Type B pancreatic cell (in vitro differentiated cells): Measurements from ENCODE around the gene GGTA1. TPM values are rescaled to one million over a fixed set of nuclear protein-coding genes. Genes with fewer than 3 reads are reported as not detected.

ENCODE experiments used
- DNase-seq: peaks from one replicate; pipeline ENCODE4 v3.0.0; 2021; ENCODE audit warnings: mixed read lengths; ENCODE audit not compliant: unreplicated experiment; ENCODE audit errors: extremely low spot score
- H3K27ac Mint-ChIP-seq: 2 replicates; pipeline ENCODE4 v1.8.0; 2021; ENCODE audit warnings: mild to moderate bottlenecking, mixed read lengths
- H3K27me3 Mint-ChIP-seq: 2 replicates; pipeline ENCODE4 v1.8.0; 2021; ENCODE audit warnings: mixed read lengths
- H3K36me3 Mint-ChIP-seq: 2 replicates; pipeline ENCODE4 v1.8.0; 2021; ENCODE audit warnings: mixed read lengths
- H3K4me1 Mint-ChIP-seq: one replicate; pipeline ENCODE4 v1.8.0; 2021; ENCODE audit warnings: mixed read lengths; ENCODE audit not compliant: unreplicated experiment
- H3K4me3 Mint-ChIP-seq: 2 replicates; pipeline ENCODE4 v1.8.0; 2021; ENCODE audit warnings: mild to moderate bottlenecking, mixed read lengths
- H3K9me3 Mint-ChIP-seq: 2 replicates; pipeline ENCODE4 v1.8.0; 2021; ENCODE audit warnings: mixed read lengths
- long read RNA-seq: library from polyadenylated mRNA; unstranded; transcript quantifications from one replicate; pipeline ENCODE4 v2.0.0, GENCODE V29; 2020
- total RNA-seq: library from RNA; stranded (reverse); gene quantifications from 2 replicates; pipeline ENCODE4 v1.2.1, GENCODE V29; 2021; ENCODE audit warnings: low replicate concordance
- TF ChIP-seq, protein P1 (sequence below): fragments of 200-600 bp; sonication (generic); conservative IDR thresholded peaks from 2 replicates; pipeline ENCODE4 v1.5.0; 2021; ENCODE audit warnings: antibody characterized with exemption, mild to moderate bottlenecking

Gene GGTA1
- total RNA-seq: not detected in 2 replicates
- long read RNA-seq: 0 reads

DNA sequence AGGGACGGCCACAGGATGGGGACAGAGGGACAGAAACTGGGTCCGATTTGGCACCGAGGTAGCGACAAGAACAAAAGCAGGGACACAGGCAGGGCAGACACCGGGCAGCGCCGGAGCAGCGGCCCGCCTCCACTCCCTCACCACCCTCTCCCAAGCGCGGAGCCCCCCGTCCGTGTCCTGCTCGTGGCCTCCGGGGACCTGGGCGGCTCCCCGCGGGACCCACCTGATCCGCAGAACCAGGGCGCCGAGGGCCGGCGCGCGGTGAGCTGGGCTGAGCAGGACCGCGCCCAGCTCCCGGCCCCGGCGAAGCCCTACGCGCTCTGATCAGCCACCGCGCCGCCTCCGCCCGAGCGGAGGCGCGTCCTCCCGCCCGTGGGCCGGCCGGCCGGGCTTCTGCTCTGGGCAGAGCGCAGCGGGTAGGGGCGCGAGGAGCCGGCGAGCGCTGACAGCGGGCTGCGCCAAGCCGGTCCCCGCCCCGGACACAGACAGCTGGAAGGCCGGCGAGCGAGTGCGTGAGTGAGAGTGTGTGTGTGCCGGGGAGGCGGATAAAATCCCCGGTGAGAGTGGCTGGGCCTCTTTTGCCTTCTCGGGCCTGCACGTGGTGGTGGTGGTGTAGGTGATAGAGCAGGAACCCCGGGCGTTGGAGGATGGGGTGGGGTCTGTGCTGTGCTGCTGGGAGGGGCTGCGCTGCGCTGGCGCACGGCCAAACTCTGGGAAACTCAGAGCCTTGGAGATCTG, at the start of gene GGTA1:
Gene GGTA1 (minus strand): TSS at position 418 of the 738 bp plus-strand sequence. CDS start 31,922 bp downstream, outside the sequence.
- H3K36me3 Mint-ChIP-seq: no peaks in the 10 kb centered on the region
- TF ChIP-seq, protein P1, sequence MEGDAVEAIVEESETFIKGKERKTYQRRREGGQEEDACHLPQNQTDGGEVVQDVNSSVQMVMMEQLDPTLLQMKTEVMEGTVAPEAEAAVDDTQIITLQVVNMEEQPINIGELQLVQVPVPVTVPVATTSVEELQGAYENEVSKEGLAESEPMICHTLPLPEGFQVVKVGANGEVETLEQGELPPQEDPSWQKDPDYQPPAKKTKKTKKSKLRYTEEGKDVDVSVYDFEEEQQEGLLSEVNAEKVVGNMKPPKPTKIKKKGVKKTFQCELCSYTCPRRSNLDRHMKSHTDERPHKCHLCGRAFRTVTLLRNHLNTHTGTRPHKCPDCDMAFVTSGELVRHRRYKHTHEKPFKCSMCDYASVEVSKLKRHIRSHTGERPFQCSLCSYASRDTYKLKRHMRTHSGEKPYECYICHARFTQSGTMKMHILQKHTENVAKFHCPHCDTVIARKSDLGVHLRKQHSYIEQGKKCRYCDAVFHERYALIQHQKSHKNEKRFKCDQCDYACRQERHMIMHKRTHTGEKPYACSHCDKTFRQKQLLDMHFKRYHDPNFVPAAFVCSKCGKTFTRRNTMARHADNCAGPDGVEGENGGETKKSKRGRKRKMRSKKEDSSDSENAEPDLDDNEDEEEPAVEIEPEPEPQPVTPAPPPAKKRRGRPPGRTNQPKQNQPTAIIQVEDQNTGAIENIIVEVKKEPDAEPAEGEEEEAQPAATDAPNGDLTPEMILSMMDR: no peak
- peak within 1 kb of the TSS; percentile 62 for H3K27ac Mint-ChIP-seq
- H3K4me1 Mint-ChIP-seq: peaks cover 29% of the 10 kb centered on the region
- H3K27me3 Mint-ChIP-seq: peaks cover 70% of the 10 kb centered on the region
- H3K9me3 Mint-ChIP-seq: peaks cover 9% of the 10 kb centered on the region
- H3K4me3 Mint-ChIP-seq: peak within 1 kb of the TSS; percentile 90
- DNase-seq: peak; percentile 75

DNA sequence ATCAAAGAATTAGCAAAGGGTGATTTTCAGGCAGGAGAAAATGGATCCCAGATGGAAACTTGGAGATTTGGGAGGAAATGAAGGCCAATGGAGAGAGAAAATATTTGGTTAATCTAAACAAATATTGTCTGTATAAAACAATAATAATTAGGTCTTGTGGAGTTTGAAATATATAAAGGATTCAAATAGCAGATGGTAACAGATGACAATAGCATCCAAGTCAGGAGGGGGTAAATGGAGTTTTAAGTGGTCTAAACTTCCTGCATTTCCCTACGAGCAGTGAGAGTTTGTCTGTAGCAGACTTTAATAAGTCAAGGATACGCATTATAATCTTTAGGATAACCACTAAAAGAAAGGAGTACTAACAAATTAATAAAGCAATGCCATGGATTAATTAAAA, 49.0 kb upstream of the GGTA1 start:
- TF ChIP-seq, protein P1: no peak
- Mint-ChIP-seq H3K27ac (no peak overlapping the region), H3K36me3 (no peaks in the 10 kb centered on the region), H3K4me3 (no peak overlapping the region), H3K27me3 (peaks cover 4% of the 10 kb centered on the region), H3K9me3 (no peaks in the 10 kb centered on the region), H3K4me1 (peaks cover 14% of the 10 kb centered on the region)
- DNase-seq: no peak

DNA sequence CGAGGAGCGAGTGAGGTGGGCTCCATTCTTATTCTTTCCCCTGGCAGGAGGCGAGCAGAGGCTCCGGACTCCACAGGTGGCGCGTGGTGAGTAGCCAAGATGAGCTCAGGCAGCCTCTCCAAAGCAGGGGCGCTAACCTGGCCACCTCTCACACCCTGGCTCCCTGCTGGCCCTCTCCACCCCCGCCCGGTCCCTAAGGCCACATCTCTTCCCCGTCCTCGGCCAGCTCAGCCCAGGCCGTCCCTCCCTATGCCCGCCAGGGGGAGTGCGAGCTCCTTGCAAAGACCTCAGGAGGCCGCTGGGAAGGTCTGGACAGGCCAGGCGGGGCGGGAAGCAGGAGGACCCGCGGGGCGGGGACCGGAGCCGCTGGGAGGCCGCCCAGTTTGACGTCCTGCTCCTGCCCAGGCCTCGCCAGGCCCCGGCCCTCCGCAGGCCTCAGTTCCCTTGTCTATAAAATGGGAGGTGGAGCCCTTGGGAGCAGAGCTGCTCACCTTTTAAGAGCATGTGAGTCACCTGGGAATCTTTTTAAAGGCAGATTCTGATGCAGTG, 46.3 kb upstream of the GGTA1 start:
- Mint-ChIP-seq H3K27me3 (peaks cover 3% of the 10 kb centered on the region), H3K4me1 (peaks cover 10% of the 10 kb centered on the region), H3K27ac (no peak overlapping the region), H3K36me3 (no peaks in the 10 kb centered on the region), H3K4me3 (no peak overlapping the region), H3K9me3 (no peaks in the 10 kb centered on the region)
- peak; percentile 96 for DNase-seq
- TF ChIP-seq, protein P1: peak; percentile 98

DNA sequence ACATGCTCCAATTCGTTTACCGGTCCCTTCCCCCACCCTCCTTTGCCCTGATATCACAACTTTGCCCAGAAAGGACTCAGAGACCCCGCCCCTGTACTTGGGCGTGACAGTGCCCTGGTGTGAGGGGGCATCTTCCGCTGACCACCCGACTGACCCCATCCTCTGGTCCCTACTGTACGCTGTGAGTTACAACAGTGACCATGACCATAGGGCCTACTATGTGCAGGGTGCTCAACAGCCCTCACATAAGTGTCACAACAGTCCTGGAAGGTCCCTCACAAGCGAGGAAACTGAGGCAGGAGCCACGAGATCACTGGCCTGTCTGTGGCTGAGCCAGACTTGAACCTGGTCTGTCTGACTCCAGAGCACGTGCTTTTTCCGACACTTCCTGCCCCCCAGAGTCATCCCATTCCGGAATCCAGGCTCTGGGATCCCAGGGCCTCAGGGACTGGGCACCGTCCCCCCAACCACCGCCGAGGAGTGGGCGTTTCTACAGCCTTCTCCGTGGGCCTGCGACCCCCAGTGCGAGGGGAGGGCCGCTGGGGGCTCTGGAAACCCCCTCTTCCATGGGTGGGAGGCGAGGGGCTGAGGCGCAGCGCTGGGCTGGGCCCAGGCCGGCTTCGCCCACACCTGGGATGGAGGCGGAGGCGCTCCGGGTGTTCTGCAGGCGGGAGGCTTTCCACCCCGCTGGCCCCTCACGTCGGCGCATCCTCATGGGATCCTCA, 45.7 kb upstream of the GGTA1 start:
- TF ChIP-seq, protein P1: no peak
- Mint-ChIP-seq H3K27ac (no peak overlapping the region), H3K4me1 (peaks cover 7% of the 10 kb centered on the region), H3K4me3 (no peak overlapping the region), H3K9me3 (no peaks in the 10 kb centered on the region), H3K27me3 (peaks cover 3% of the 10 kb centered on the region), H3K36me3 (no peaks in the 10 kb centered on the region)
- DNase-seq: no peak

DNA sequence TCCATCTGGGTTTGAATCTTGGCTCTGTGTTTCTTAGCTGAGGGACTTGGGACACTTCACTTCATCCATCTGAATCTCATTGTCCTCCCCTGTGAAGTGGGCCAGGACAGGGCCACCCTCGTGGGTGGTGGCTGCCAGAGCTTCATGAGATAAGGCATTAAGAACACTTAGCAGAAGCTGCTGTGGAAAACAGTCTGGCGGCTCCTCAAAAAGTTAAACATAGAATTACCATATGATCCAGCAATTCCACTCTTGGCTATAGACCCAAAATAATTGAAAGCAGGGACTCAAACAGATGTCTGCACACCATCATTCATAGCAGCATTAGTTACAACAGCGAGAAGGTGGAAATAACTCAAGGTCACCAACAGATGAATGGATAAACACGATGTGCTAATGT, 42.4 kb upstream of the GGTA1 start:
- no peak for DNase-seq
- TF ChIP-seq, protein P1: no peak
- Mint-ChIP-seq H3K9me3 (no peaks in the 10 kb centered on the region), H3K27me3 (peaks cover 8% of the 10 kb centered on the region), H3K36me3 (no peaks in the 10 kb centered on the region), H3K4me1 (peaks cover 4% of the 10 kb centered on the region), H3K4me3 (no peak overlapping the region), H3K27ac (no peak overlapping the region)
